Measurements from ENCODE around the gene ZNF22.

The ZNF22 gene

DNA sequence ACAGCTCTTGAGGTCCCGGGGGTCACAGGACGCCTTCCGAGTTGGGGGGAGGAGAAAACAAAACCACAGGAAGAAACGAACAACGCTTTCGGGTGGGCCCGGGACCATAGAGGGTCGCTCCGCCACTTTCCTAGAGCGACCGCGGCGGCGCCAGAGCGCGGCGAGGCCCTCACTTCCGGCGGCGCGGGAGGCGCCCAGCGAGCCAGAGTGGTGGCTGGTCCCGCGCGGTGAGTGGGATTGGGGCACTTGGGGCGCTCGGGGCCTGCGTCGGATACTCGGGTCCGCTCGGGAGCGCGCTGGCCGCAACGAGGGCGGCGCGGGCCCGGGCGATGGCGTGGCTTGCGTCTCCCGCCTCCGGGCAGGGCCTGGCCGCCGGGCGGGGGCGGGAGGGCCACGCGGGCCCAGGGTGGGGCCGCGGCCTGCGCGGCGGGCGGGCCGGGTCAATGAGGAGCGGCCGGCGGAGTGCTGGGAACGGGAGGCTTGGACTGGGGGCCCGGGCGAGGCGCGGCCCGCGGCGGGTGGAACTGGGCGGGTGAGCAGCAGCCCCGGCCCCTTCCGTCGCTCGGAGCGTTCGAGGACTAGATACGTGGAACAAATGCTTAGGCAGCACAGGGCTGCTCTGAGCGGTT lies at the start of gene ZNF22:
Gene ZNF22, plus strand, starts transcription at position 172 of the 629 bp plus-strand sequence. CDS start 2,446 bp downstream, outside the sequence.
- DNase-seq (ENCODE audit: low read depth) = peak; percentile 42

DNA sequence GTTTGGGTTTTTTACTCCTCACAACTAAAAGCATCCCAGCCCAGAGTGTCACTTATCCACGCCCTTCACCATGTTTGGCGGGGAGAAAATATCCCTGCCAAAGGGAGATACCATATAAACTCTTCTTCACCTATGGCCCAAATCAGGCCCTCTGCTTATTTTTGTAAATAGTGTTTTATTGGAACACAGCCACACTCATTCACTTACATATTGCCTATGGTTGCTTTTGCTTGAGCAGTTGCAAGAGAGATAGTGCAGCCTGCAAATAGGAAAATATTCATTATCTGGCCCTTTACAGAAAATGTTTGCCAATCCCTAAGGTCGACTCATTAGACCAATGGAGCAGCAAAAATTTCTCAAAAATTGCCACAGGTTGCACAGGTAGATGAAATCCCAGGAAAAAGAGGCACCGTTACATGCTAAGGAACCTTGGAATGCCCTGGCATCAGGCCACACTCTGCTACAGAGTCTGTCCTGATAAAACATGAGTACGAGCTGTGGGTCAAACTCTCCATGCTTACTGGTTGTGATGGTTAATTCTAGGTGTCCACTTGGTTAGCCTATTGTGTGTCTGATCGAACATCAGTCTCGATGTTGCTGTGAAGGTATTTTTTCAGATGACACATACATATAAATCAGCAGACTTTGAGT lies 49.0 kb upstream of the ZNF22 start:
- DNase-seq (ENCODE audit: low read depth) = no peak

DNA sequence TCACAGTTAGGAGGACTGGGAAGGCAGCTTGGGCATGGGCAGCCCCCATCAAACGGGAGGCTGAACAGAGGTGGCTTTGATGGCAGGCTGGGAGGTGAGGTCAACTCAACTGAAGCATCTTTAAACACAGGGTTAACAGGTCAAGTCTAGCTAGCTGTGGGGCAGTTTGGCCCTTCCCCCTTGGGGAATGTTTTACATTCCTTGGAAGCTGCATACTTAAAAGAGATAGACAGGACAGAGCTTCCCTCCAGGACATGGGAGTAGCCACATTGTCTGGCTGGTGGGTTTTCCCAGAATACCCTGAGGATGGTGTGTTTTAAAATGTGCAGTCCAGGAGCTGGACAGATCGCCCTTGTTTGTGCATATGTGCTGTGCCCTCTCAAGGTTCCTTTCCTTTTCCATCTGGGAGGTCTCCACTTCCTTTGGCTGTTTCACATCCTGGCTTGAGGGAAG lies 47.9 kb upstream of the ZNF22 start:
- DNase-seq (ENCODE audit: low read depth) = no peak

DNA sequence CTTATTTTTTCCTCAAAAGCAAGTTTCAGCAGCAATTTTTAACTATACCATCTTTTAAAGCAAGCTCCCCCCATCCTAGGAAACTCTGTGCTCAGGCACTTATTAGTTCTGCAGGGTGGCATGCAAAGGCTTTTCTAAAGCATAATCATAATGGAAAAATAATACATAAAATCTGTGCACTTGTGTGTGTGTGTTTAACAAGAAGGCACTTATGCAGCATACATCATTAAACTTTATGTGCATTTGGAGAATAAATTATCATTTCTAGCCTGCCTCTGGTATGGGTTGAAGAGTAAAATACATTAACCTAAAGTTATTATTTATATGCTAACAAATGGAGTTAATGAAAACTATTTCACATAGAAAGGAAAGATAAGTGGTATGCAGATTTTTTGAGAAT lies 46.7 kb upstream of the ZNF22 start:
- DNase-seq (ENCODE audit: low read depth) = no peak

DNA sequence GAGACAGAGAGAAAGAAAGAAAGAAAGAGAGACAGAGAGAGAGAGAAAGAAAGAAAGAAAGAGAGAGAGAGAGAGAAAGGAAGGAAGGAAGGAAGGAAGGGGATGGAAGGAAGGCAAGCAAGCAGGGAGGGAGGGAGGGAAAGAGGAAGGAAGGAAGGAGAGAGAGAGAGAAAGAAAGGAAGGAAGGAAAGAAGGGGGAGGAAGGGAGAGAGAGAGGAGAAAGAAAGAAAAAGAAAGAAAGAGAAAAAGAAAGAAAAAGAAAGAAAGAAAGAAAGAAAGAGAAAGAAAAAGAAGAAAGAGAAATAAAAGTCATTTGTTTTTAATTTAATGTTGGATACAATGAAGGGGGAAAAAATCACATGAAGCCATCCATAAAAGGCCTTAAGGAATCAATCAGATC lies 45.8 kb upstream of the ZNF22 start:
- DNase-seq (ENCODE audit: low read depth) = no peak

DNA sequence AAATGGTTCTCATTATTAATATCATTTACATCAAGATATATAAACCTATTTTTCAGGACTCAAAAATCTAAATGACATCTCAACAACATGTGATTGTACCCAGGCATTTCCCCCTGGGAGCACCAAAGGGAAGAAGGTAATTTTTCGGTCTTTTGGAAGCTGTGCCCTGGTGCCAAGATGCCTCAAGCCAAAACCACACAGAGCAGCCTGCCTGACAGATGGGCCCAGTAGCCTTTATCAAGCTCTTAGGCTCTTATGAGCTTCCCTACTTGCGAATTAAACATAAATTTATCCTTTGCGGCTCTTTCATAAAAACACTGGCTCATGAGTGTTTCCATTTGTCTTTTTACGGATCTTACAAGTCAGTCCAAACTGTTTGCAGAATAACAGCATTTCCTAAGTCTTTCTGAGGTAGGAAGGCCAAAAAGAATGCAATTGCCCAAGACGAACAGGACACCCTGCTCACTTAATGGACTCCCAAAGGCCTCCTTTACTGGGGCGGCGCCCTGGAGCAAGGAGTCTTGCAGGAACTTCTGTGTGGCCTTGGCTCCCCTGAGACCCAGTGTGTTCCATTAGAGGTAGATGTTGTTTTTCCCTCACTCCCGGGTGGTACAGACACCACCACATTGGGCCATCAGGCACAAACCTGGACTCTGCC lies 45.2 kb upstream of the ZNF22 start:
- DNase-seq (ENCODE audit: low read depth) = no peak

DNA sequence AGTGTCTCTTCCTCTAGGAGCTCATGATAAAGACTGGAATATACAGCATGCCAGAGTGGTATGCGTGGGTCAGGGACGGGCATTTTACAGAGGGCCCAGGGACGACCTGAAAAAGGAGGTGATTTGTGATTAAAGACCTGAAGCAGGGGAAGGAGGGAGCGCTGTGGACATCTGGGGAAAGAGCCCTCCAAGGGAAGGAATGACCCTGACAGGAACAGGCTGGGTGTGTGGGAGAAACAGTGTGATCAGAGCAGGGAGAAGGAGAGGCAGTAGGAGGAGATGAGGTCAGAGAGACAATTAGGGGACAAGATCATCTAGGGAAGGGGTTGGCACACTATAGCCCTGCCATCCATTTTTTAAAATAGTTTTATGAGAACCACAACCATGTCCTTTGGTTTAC lies 44.5 kb upstream of the ZNF22 start:
- DNase-seq (ENCODE audit: low read depth) = no peak

DNA sequence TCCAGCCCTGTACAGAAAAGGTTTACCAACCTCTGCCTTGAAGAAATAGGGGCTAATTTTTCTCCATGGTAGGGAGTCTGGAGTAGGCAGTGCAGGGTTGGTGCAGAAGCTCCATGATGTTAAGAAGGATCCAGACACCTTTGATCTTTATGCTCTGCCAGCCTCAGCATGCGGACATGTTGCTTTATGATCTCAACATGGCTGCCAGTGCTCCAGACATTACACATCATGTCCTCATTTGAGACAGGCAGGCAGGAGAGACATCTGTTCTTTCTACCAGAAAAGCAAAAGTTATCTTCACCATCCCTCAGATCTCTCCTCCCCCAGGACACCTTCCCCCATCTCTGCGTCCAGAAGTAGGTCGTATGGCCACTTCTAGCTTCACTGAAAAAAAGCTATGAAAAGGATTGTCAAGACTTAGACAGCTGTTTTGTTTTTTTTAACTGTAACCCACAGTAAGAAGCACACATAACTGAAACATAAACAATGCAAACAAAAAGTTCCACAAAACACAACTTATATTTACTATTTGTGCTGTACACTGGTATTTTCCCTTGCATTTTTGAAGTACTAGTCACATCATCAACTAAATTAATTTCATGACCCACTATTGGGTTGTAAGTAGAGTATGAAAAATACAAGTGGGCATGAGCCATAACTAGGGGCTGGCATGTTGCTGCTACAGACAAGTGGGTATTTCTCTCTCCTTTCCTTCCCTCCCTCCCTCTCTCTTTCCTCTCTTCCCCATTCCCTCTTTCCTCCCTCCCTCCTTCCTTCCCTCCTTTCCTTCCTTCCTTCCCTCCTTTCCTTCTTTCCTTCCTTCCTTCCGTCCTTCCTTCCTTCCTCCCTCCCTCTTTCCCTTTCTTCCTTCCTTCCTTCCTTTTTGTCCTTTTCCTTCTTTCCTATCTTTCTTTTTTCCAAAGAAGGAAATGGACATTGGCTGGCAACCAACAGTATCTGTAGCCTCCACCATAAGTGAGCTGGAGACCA lies 43.7 kb upstream of the ZNF22 start:
- no peak for DNase-seq (ENCODE audit: low read depth)

DNA sequence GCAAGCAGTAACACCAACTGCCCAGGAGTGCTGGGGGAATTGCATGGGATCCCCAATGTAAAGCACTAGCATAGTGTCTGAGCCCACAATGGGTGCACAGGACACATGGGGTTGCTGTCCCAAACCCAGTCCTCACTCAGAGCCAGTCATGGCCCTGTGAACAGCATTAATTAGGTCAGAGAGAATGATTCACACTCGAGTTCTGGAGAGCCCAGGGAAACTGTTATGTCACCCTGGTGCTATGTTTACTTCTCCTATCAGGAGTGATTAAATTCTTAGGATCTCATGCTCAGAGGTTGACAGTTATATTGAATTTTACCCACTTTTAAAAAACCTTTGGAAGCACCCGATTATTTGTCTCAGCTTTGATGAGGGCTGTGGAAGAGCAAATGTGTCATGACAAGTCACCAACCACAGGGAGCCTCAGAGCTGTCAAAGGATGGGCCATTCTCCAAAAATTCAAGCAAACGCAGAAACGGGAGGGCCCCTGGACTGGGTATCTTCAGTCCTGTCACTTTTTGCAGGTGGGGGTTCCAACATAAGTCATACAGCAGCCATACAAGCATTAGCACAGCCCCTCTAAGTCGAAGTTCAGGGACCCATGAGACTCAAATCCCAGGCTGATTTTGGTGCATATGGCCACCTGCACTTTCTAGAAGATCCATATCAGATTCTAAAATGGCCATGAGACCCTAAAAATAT lies 42.4 kb upstream of the ZNF22 start:
- no peak for DNase-seq (ENCODE audit: low read depth)

DNA sequence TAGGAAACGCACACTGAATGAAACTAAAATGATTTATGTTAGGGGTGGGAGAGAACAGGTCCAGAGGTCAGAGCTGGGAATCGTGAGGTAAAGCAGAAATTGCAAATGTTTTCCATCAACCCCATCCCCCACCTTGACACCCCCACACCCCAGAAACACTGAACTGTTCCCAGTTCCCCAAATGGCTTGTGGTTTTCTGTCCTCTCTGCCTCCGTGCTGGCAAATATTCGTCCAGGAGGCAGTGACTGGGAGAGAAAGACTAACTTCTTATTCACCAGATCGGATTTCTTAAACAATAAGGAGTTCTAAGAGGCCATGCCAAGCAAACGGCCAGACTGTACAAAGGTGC lies 41.9 kb upstream of the ZNF22 start:
- DNase-seq (ENCODE audit: low read depth) = no peak

DNA sequence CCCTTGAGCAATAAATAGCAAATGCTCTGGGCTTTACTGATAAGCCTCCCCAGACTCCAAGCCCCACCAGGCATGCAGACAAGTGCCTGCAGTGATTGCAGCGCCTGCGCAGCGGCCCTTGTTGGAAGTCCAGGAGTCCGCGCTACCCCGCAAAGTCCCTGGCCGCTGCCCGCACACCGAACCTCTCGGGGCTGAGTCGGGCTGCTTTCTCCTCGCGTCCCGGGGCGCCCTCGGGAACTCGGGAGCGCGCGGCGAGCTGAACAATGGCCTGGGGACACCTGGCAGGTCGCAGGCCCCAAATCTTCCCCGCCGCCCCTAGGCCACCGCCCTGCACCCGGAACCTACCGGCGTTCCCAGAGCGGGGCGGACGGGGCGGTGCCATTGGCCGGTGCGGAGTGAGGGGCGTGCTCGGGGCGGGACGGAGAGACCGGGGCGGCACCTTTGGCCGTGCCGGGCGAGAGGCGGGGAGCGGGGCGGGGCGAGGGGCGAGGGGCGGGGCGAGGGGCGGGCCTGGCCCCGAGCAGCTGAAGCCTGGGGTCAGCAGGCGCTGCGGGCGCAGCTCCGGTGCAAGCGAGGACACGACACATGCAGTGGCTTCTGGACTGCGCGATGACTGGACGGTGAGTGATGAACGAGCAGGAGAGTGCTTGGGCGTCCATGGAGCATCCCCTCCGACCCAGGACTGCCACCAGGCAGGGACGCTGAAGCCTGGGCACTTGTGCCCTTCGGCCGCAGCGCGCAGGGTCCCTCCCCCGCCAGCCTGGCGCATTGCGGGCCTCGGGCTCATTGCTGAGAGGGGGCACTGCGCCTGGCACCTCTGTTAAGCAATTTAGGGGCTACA lies 41.3 kb upstream of the ZNF22 start, which contains the start of gene RASSF4:
Gene RASSF4, plus strand, starts transcription at position 556 of the 841 bp plus-strand sequence. CDS start 10,401 bp downstream, outside the sequence.
- DNase-seq (ENCODE audit: low read depth) = no peak

DNA sequence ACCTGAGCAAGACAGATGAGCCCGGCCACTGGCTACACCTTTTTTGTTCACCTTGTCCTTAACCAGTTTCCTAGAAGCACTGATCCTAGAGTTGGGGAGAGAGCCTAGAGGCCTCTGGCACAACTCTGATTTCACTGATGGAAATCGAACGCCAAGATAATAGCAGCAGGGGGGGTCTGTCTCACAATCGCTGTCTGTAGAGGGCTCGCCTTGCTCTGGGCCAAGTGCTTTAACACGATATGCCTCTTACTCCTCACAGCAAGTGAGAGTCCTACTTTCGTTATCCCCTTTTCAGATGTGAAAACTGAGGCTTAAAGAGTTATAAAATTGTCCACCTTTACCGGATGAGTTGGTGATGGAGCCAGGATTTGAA lies 40.6 kb upstream of the ZNF22 start:
- DNase-seq (ENCODE audit: low read depth) = no peak

DNA sequence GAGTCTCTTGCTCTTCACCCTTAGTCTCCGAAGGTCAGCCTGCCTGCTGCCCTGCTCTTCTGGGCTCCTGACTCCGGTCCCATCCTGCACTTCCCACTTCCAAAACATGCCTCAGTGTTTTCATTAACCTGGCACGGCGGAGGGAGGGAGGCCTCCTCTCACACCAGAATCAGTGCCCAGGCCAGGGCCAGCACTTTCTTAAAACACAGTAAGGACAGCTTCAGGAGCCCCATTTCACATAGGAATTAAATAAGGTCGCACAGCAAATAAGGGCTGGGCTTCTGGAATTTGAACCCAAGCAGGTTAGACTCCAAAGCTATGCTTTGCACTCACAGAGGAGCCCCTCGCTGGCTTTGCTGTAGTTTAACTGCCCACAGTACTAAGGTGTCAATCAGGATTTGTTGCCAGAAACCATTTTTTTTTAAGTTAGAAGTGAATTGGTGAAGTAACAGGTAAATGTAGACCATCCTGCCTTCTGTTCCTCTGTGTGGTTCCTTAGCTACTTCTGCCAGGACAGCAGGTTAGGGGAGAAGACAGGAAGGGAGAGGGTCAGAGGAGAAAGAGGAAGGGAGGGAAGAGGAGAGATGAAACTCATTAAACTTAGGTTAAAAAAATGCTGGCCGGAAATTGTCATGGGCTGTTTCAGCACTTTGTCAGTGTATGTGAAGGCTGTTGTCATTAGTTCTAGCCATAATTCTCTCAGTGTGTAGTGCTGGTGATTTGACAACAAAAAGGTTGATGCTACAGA lies 40.1 kb upstream of the ZNF22 start:
- no peak for DNase-seq (ENCODE audit: low read depth)

DNA sequence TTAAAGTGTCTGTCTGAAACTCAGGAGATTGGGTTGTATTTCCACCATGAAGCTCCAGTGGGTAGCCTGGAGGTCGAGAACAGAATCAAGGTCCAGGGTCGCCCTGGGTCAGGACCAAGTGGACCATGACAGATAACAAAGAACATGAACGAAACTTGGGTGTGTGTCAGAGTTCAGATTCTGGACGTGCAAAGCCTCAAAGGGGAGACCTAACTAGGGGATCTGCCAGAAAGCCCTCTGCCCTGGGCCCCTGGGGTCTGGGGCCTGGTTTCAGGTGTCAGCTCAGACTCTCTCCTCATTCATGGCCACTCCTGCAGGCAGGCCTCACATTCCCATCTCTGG lies 39.5 kb upstream of the ZNF22 start:
- DNase-seq (ENCODE audit: low read depth) = no peak

DNA sequence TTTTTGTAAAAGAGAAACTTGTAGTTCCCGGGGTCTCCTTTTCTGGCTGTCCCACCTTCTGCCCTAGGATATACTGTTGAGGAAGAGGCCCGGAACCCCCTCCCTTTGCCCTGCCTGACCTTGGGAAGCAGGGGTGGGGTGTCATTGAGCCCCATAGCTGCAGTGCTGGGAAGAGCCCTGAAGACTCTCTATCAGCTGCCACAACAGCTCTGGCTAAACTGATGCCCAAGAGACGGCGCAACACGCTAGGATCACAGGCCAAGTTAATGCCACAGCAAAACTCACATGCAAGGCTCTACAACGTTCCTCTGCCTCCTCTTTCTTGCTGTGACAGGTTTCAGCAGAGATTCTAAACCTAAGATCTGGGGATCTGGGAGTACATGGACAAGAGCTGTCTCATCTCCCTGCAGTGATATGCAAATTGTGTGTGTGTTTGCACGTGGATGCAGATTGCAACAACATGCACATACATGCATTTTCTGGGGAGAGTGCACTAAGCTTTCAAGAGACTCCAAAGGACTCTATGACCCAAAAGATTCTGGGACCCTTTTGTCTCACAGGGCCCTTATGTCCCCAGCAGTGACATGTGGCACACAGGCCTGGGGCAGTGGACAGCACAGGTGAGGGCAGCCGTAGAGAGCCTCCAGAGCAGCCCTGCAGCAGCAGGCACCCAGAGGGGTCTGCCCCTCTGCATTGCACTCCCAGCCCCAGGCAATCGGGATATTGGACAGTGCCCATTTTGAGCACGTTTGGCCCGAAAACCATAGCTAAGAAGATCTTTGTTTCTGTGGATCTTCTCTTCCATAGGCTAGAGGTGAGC lies 38.6 kb upstream of the ZNF22 start:
- no peak for DNase-seq (ENCODE audit: low read depth)

DNA sequence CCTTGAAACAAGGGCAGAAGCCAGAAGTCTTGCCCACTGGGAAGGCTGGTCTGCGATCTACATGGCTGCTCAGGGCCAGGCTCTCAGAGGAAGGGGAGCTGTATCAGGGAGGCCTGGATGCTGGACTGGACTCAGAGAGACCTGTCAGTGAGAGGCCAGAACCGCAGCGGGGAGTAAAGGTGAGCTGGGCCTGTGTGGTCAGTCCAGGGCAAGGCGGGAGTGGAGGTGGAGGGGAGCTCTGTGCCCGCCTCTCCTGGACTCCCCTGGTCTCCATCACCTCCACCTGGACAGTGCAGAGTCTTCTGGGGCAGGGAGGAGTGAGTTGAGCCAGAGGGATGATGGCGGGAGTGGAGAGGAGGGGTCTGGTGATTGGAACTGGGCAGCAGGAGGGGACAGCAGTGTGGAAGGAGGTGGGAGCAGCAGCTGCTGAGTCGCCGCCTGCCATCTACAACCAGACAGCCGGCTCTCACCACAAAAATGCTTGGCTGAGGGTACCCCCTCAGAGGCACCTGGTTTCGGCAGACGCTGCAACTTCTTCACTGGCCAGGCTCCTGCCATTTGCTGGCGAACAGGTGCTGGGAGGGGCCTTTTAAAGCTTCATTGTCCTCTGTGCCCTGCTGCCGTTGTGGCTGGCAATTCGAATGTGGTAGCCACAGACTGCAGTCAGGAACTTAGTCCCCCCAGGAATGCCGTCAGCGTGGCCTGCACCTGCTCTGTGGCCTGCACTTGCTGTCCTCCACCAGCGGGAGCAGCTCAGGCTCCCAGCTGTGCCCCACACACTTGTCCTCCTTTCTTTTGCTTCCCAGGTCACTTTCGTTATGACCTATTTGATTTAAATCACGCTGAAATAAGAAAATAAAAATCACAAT lies 37.6 kb upstream of the ZNF22 start:
- no peak for DNase-seq (ENCODE audit: low read depth)

DNA sequence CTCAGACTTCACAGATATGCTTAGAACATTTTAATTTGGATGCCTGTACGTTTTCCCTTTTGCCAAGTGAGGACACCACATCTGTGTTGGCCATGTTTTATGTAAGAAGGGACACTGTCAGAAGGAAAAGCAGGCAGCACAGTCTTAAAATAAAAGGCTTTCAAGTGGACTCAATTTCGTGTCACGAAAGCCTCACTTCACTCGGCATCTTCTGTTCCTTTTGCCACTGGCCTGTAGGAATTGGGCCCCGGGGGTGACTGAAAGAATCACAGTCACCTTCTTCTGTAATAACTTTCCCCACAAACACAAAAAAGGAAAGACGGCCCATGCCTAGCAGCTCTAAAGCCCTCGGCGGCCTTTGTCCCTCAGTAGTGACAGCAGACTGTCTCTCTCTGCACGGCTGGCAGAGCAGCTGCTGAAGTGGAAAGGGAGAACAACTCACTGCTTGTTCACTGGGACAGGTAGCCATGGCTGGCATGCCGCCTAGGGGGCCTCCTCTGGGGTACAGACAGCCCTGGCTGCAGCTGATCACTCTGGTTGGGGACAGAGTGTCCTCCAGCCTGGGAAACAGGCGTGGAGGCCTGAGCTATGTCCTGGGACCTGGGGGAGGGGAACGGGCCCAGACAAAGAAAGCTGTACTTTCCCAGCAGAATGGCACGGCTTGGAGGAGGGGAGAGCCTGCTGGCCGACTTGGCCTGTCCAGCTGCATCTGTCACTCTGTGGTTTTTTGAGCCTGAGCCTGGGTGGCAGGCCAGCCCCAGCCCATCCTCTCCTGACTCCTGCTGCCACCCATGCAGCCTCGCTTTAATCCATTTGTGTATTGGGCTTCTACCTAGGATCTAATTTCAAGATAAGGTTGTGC lies 36.7 kb upstream of the ZNF22 start:
- DNase-seq (ENCODE audit: low read depth) = no peak
